VCaP (cell line): ENCODE results near the gene GALNT11.

Experiments used
- H3K27ac ChIP-seq: fragments of 450-650 bp; 2 replicates; pipeline ENCODE4 v1.5.1; 2017
- CTCF ChIP-seq: fragments of 450-650 bp; conservative IDR thresholded peaks from 2 replicates; pipeline ENCODE4 v1.5.1; 2017; ENCODE audit warnings: mild to moderate bottlenecking, moderate library complexity

Gene GALNT11

GRCh38 chr7:152085131-152085530 is 59.7 kb downstream of the GALNT11 start:
- H3K27ac ChIP-seq: no peak overlapping the region
- TF ChIP-seq CTCF: no peak

- H3K27ac ChIP-seq: no peak overlapping the region
- TF ChIP-seq CTCF: no peak
These were observed 61.0 kb downstream of the GALNT11 start for GRCh38 chr7:152086513-152086912.

DNA sequence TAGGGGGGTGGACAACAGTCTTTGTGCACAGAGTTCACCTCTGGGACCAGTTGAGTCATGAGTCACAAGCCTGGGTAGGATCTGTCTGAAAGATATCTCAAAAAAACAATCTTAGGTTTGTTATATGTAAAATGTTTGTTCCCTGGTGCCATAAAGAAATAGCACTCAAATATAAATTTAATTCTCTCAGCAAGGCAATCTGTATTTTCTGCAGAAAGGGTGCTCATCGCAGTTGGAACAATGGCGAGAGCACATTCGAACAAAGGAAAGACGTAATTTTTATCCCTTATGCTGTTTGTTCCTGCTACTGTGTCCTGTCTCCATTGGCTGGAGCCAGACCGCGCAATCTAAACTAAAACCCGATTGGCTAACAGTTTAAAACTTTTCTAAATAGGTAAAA is 63.7 kb downstream of the GALNT11 start:
- TF ChIP-seq CTCF: no peak
- H3K27ac ChIP-seq: no peak overlapping the region

DNA sequence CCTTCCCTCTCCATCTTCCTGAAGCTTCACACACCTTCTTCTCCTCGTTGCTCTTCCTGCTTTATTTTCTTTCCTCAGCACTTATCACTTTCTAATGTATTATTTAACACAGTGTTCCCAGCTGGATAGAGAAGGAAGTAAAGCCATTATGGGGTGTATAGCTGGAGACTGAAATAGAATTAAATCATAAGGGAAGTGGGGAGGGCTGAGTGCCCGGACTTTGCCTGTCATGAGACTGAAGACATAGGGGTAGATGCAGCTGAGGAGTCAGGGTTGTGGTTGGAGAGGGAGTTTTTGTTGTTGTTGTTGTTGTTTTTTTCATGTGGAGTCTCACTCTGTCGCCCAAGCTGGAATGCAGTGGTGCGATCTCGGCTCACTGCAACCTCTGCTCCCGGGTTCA is 65.3 kb downstream of the GALNT11 start:
- no peak for TF ChIP-seq CTCF
- no peak overlapping the region for H3K27ac ChIP-seq

DNA sequence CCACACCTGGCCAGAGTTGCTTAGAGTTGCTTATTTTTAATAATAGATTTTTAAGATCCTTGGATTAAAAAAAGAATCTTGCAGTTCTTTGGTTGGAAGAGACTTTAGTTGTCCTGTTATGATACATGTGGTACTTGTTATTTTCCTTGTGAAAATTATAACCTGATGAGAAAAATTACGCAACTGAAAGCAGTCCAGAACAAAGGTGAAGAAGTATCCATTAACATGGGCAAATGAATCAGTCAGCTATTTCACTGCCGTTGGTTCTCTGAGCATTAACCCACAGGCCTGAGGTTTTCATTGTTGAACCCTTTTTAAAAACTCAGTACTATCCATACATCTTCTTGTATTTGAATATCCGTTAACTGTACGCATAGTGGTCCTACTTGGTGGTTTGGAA is 68.2 kb downstream of the GALNT11 start:
- no peak overlapping the region for H3K27ac ChIP-seq
- TF ChIP-seq CTCF: no peak

DNA sequence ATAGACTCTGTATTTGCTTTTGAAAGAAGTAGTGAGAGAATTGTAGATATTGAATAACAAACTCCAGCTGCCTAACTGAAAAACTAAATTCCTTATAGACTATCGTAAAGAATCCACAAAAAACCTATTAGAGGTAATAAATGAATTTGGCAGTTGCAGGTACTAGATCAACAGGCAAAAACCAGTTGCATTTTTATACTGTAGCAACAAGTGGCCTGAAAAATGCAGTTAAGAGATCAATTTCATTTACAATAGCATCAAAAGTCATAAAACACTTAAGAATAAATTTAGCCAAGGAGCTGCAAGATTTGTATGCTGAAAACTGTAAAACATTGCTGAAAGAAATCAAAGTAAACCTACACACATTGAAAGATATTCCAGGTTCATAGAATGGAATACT is 70.3 kb downstream of the GALNT11 start:
- H3K27ac ChIP-seq: no peak overlapping the region
- no peak for TF ChIP-seq CTCF

- H3K27ac ChIP-seq: no peak overlapping the region
- TF ChIP-seq CTCF: no peak
These were observed 71.9 kb downstream of the GALNT11 start for GRCh38 chr7:152097330-152097729.

DNA sequence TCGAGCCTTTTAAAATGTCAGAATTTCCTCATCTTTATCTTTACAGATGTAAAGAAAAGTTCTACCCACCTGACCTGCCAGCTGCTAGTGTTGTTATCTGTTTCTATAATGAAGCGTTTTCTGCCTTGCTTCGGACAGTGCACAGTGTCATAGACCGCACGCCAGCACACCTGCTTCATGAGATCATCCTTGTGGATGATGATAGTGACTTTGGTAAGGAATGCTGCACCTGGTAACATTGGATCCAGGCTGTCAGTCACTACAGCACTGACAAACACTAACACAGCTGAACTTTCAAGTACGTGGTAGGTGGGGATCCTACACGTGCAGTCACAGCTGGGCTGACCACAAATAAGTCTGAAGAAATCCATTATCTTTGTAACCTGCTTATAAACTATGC is 77.6 kb downstream of the GALNT11 start:
- TF ChIP-seq CTCF: no peak
- H3K27ac ChIP-seq: no peak overlapping the region
